Stimulated activated CD4-positive, alpha-beta T cell treated with anti-CD3 and anti-CD28 coated beads, TNF-alpha, amount 100 ng/mL, for 4 hours (primary cell): ENCODE results near the gene UBE2E2.
"Not testable (repeated sequence)": the region's sequence is repeated elsewhere in the genome, so short reads cannot be mapped to it uniquely, and the experiment has no call there.

Experiments used
- DNase-seq, 3 experiments: peaks; one replicate each; pipeline ENCODE4 v3.0.0-alpha.2; 2020; ENCODE audit warnings: low read depth in 3 of 3

Gene UBE2E2

DNA sequence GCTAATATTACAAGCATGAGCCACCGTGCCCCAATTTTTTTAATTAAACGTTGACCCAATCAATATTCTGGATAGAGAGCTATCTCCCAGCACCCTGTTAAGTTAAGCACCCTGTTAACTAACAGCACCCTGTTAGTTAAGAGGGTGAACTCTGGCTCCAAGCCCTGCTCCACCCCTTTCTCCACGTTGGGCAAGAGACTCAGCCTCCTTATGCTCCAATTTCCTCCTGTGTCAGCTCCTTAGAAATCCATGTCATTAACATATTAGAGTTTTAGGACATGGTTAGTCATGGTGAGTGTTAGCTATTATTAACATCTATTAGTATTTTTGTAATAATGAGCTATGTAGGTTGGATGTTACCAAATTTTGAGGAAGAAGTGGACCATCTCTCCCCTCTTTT lies 385.4 kb downstream of the UBE2E2 start:
- no peak for DNase-seq

DNA sequence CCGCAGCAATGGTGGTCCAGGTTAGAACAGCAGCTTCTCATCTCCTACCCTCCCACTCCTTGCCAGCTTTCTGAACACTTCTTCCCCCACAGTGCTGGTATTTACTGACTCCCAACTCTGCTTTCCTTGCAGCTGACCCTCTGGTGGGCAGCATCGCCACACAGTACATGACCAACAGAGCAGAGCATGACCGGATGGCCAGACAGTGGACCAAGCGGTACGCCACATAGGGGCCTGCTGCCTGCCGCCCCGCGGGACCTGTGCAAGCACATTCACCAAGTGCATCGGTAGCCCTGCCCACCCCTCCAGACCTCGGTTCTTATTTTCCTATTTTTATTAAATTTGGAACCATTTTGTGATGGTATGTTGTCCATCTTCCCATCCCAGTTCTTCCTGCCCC lies 386.5 kb downstream of the UBE2E2 start:
- DNase-seq, result no peak

DNA sequence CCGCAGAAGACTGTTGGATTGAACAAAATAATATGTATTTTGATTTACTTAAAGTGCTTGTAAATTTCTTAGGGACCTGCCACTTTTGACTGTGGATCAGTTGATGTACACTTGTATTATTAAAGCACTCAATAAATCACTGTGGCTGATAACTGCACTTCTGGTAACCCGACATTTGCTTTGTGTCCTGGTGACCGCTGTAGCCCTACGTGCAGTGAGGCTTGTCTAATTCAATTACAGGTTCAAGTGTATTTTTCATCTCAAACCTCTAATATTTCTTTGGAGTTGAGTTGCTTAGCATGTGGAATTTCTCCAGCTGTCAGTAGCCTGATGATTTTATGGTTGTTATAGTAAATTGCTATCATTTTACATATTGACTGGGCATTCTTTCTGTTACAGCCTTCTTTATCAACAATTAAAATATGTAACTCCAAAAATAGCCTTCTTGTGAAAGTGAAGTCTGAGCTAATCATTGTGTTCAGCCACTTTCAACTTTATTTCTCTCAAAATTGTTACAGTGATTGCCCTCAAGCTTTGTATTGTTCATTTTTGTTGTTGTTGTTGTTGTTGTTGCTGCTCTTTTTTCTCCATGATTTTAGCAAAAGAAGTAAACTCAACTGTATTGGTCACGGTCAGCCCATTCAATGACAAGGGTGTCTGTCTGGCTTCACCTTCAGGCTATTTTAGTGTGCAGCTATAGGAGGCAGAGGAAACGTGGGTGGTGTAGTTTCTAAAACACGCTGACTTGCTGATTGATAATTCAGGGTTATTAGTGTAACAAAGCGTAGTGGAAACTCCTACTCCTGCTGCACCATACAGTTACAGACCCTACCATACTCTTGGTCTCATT lies 387.5 kb downstream of the UBE2E2 start:
- DNase-seq, result no peak

DNA sequence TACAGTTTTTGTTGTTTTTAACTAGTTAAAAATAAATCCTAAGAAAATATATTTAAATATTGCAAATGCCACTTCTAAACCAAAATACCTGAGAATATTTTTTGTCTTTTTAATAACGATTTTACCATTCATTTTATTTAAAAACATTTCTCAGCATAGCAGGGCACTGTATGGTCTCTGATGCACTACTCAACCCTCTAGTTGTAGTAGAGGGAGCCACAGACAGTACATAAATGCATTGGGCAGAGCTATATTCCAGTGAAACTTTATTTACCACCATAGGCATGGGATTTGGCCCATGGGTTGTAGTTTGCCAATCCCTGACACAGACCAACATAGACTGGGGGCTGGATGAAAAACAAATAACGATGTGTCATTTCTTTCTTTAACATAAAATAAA lies 388.2 kb downstream of the UBE2E2 start:
- no peak for DNase-seq

DNA sequence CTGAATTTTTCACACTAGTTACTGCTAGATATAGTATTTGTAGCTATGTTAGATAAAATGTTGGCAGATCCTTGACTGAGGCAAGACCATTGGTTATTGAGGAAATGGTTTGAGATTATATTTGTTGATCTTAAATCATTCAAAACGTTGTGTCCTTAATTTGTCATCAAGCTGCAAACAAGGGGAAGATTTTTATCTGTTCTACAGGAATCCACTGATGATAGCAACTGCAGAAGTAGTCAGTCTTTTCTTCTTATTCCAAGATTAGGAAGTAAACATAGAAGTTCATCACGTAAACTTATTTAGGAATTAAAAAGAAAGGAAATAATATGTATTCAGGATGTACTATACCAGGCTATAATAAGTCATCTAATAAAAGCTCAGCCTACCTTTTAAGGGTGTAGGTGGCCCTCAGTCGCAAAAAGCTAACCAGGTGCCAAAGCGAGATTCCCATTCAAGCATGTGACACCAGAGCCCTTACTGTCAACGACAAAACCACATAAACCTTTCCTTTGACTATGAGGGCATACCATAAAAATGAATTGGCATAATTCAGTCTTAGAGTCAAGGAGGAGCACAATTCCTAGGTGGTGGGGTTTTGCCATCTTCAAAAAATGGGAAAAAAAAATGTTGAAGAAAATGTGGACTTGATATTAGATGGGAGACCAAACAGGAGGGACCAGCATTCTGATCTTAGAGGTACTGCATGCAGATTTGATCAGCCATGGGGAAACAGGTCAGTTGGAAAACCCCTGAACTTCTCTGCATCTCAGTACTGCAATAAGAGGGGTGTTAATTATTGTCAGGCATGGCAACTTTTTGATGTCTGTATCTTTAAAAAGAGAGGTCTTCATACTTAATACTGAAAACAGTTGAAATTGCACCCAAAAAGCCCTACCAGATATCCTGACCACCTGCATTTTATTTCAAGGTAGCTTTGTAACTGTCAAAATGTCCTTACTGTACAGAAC lies 390.1 kb downstream of the UBE2E2 start:
- DNase-seq, result no peak

DNA sequence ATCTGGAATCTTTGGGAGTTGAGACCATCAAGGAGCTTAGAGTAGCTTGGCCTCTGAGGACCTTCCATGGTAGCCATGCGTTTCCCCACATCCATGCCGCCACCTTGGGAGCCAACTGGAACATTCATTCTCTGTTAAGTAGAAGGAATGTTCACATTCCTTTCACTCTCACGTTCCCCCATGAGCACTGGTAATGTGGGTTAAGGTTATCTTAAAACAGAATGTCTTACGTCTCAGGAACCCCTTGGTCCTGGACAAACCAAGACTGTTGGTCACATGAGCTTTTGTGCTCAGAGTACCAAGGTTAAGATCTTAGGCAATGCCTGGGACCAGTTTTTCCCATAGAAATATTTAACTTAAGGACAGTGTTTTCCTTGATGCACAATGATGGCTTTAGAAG lies 390.9 kb downstream of the UBE2E2 start:
- no peak for DNase-seq

DNA sequence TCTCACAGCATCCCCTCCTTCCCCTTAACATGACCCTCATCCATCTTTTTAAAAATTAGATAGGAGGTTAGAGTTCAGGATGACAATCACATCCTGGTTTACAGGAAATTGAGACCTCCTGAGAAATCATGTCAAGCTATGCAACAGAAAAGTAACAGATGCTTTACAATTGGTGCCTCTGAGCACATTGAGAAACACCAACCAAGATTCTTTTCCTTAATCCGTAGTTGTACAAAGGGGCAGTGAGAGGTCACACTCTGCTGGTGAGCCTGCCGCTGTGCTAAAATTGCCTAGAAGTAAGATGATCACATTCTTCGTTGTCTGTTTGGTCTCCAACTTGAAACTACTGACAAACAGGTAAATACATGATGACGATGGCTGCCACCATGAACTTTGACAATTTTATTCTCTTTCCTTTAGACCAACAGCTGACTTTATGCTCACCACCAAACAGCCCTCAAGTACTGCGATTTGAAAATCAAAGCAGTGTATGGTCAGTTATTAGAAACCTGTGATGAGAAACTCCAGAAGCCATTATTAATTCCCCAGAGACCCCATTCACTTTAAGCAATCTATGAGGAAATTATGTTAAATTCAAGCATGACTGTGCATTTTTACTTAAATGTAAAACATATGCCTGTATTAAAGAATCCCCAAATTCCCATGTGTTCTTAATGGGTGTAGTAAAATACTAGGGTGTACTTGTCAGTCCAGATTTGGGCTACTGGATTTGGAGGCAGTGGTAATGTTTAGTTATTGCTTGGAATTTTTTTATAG lies 392.0 kb downstream of the UBE2E2 start:
- DNase-seq, result no peak

DNA sequence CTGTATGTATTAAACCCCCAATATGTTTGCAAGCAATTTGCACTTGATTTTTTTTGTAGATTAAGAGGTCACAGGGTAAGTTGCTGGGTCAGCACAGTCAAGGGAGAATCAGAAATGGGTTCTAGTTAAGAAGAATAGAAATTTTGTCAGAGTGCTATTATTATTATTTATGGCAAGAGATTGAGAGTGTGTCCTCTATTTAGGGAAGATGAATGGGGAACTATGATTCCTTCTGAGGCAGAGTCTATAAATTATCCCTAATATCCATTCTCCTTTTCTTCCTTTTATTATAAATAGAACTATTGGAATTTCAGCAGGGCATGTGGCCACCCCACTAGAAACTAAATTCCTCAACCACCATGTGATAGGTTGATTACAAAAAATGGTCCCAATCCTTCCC lies 392.7 kb downstream of the UBE2E2 start:
- no peak for DNase-seq

DNA sequence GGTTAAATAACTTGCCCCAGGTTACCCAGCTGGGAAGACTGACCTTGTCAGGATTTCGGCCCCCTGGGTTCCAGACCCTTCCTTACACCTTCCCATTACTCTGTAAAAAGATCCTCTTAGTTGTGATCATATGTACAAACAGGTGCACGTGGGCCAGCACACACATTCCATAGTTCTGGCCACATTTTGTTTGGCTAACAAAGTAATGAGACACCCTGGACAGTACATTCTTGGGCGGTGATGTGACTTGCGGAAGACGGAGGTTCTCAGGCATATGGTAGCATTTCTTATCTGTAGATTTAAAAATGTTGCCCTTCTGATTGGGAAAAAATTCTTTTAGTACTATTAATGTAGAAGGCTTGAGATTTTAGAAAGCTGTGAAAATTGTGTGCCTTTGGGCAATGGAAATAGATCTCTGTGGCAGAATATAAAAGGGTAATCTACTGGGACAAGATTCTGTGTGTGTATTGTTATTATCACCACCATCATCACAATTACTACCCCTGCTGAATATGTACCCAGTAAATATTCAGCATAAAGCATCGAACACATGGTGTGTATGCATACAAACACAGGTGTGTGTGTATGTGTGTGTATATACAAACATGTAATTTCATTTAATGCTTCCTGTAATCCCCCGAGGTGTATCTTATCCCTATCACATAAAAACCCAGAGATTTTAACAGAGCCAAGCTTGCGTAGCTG lies 397.2 kb downstream of the UBE2E2 start:
- DNase-seq, result no peak

DNA sequence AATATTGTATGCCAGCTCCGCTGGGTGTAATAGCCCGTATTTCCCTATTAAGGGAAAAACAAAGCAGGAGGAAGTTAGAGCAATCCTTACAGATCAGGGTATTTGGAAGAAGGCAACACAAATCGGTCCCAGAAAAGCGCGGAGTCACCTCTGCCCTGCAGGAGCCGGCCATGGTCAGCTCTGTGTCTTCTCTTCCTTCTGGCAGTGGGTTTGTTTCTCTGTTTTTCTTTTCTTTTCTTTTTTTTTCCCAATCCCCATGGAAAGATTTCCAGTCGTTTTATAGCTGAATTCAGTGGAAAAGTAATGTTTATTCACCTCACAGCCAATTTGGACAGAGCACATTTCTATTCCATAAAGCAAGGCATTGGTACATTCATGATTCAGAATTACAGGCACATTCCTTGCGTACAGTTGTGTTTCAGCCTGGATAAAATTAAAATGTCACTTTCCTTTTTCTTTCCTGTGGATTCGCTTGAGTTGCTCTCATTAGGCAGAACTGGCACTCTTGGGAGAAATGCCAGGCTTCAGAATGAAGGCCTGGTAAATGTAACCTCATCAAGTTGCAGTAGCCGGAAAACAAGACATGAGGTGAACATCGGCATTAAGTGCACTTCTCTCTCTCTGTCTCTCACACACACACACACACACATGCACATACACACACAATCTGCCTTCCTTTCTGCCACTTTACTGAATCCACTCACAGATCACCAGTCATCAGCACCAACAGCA lies 398.1 kb downstream of the UBE2E2 start:
- DNase-seq, result no peak

DNA sequence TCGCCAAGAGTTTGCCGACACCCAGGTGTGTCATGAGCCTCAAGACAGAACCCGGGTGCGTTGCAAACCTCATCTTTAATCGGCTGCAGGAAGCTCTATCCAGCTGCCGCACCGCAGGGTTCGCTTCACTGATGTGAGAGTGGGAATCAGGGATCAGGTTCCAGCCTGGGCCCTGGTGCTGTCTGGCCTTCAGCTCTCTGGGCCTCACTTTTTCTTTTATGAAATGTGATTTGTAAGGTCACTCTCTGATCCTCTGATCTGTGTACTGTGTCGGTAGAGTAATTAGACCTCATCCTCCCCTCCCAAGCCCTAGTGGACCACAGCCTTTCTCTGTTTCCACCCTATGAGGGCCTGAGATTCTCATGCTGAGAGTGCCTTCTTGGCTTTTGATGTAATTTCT lies 399.8 kb downstream of the UBE2E2 start:
- no peak for DNase-seq

DNA sequence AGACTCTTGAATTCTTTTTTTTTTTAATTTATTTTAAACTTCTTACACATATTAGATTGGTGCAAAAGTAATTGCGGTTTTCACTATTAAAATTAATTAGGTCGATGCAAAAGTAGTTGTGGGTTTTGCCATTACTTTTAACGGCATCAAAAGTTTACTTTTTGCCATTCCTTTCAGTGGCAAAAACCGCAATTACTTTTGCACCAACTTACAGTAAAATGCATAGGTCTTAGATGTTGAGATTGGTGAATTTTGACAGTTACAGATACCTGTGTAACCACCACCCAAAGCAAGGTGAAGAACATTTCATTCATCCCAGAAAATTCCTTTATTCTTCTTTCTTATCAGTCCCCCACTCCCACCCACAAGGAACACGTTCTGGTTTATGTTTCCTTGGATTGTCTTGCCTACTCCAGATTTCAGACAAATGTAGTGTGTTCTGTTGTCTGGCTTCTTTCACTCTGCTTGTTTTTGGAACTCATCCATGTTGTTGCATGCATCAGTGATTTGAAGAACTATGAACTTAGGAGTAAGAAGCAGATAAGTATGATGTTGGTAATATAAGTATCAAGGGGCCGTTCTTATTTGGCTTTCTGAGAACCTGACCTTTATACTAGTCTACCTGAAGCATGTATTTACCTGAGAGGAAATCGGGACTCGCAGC lies 404.2 kb downstream of the UBE2E2 start:
- DNase-seq, result no peak

DNA sequence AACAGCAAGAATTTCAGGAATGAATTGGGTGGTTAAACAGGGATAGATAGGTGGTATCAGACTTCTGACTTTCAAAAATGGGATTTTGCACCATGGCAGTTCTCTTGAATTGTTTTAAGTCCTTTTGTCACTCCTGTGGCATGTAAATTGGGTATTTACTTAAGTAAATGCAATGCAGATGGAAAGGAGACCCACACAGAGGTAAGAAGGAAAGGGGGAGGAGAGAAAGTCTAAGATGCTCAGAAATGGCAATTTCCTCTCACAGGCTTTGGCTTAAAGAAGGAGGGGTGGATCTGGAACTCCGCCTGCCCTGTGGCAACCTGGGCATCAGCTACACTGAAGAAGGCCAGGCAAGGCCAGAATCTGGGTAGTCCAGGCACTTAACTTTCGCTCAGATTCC lies 405.5 kb downstream of the UBE2E2 start:
- DNase-seq, result no peak

DNA sequence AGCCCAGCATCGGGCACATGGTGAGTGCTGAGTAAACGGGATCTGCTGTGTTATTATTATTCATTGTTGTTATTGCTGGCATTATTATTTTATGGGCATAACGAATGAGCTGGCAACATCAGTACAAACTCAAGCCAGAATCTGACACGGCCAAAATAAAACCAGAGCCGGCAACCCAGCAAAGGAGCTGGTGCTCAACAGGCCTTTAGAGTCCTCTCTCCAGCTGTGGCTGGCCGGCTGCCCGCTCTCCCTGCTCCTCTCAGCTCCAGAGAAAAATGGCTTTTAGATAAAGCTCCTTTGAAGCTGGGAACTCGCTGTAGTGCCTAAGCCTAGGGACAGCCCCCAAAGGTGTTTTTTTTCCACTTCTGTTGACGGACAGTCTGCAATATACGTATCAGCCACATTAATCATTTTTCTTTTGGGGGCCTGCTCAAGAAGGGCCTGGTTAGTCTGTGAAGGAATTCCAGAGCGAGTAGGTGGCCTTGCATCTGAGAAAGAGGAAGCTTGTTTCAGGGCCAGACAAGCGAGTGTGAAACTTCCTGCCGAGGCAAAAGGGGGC lies 408.7 kb downstream of the UBE2E2 start:
- no peak for DNase-seq

DNA sequence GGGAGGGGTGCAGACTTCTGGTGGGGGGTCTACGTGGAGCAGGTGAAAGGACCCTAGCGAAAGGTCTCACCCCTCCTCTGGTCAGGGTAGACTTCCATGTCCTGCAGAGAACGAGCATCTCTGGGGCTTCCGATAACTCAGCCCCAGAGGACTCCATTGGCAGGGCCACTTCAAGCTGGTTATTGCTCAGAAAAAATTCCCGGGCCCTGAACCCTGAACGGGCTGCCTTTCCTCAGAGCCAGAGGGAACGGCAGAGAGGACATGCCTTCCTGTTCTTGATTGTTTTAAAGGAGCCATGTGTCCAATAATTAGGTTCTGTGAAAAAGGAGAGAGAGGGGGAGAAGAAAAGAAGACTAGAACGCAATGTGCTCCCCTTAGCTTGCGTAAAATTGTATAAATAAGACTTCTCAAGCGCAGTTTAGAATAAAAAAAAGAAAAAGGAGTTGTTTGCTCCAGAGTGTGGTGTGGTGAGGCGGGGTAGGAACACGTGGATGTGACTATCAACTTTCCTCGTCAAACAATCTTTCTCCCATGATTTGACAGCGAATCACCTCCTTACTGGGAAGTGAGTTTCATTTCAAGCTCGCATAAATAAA lies 409.3 kb downstream of the UBE2E2 start:
- no peak for DNase-seq

DNA sequence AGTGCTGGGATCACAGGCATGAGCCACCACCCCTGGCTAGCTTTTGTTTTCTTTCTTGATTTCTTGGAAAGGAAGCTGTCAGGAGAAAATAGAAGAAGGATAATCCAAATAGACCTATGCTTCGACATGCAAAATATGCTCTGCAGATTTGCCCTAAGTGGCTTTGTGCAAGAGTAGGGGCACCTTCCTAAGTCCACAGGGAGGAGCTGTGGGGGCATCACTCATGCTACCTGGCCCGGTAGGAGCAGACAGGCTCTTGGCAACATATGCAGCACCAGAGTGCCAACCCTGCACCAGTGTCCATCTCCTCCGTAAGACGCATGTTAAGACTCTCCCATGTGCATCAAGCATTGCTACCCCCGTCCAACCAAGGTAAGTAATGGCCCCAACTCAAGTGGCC lies 411.9 kb downstream of the UBE2E2 start:
- no peak for DNase-seq

DNA sequence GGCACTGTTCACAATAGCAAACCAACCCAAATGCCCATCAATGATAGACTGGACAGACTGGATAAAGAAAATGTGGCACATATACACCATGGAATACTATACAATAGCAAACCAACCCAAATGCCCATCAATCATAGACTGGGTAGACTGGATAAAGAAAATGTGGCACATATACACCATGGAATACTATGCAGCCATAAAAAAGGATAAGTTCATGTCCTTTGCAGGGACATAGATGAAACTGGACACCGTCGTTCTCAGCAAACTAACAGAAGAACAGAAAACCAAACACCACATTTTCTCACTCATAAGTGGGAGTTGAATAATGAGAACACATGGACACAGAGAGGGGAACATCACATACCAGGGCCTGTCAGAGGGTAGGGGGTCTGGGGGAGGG lies 415.3 kb downstream of the UBE2E2 start:
- not testable (repeated sequence) for DNase-seq

DNA sequence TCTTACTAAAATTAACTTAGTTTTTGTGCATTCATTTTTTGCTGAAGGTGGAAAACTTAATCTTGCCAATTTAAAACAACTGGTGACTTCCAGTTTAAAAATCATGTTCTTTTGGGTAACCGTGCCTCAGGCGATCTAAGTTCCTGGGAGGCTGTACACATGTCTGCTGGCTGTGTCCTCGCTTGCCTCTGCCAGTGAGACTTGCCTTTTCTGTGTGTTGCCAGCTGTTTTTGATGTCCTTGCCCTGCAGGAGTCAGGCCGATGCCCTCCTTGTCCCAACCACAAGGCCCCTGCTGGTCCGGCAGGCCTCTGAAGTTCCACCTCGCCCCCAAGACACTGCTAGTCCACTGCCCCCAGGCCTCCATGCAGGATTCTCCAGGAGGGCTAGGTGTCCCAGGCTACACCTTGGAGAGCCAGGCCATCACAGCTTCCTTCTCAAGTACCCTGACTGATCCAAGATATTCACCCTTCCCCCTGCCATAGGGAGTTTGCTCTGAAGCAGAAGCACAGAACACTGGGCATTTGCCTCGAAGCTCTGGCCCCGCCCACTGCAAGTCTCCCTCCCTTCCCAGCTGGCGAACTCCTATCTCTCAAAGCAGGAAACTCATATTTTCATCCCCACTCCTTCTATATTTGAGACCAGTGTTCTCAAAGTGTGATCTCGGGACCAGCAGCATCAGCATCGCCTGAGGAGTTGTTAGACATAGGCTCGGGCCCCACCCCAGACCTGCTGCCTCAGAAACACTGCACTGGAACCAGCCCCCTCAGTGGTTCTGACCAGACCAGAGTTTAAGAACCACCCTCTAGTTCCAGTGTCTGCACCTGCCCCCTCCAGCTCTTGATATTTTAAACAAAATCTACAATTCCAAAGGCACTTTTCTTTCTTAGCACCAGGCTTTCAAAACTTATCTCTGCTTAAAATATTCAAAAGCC lies 416.8 kb downstream of the UBE2E2 start:
- DNase-seq, result no peak
